HG02973 (cell line): ENCODE results near the gene PSMB10.
"Not testable (repeated sequence)": the region's sequence is repeated elsewhere in the genome, so short reads cannot be mapped to it uniquely, and the experiment has no call there.

ENCODE experiments used
- ATAC-seq: cut with Tn5 transposase; IDR thresholded peaks from one replicate; pipeline ENCODE4 v1.9.1; 2021; ENCODE audit warnings: moderate library complexity; ENCODE audit not compliant: unreplicated experiment

The PSMB10 gene

DNA sequence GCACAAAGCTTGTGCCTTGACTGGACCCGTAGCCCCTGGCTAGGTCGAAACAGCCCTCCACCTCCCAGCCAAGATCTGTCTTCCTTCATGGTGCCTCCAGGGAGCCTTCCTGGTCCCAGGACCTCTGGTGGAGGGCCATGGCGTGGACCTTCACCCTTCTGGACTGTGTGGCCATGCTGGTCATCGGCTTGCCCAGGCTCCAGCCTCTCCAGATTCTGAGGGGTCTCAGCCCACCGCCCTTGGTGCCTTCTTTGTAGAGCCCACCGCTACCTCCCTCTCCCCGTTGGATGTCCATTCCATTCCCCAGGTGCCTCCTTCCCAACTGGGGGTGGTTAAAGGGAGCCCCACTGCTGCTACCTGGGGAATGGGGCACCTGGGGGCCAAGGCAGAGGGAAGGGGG, 8.5 kb downstream of the PSMB10 start:
- no peak for ATAC-seq

DNA sequence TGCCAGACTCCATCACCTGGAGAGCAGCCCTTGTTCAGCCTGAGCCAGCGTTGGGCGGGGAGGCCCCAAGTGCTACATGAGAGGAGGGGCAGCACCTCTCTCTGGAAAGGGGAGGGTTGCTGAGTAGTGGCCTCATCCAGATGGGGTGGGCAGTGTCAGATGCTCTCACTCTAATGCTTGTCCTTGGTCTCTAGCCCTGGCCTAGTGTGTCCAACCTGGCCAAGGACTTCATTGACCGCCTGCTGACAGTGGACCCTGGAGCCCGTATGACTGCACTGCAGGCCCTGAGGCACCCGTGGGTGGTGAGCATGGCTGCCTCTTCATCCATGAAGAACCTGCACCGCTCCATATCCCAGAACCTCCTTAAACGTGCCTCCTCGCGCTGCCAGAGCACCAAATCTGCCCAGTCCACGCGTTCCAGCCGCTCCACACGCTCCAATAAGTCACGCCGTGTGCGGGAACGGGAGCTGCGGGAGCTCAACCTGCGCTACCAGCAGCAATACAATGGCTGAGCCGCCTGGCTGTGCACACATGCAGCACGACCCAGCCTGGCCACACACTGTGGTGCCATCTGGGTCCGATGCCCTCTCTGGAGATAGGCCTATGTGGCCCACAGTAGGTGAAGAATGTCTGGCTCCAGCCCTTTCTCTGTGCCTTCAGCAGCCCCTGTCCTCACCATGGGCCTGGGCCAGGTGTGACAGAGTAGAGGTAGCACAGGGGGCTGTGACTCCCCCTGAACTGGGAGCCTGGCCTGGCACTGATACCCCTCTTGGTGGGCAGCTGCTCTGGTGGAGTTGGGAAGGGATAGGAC, 9.3 kb downstream of the PSMB10 start:
- no peak for ATAC-seq

DNA sequence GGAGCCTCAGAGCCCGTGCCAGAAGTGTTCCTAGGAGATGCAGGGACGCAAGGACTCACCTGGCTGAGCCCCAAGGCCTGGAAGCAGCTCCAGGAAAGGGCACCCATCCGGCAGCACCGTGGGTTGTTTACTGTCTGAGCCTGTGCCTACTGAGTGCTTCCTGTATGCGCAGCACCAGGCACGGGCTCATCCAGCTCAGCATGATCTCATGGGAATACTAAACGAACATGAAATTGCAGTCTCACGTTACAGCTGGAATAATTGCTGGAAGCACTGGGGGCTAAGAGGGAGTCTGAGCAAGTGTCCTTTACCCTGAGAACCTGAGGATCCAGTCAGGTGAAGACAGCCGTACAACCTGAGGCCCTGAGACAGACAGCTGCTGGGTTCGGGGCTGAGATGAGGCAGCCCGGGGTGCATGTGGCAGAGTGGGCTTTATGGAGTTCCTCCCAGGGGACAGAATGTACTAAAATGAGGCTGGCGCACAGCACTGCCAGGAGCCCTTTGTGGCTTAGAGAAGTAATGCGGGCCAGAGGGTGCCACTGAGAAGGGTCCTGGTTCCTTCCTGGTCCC, 10.4 kb downstream of the PSMB10 start:
- ATAC-seq, result no peak

DNA sequence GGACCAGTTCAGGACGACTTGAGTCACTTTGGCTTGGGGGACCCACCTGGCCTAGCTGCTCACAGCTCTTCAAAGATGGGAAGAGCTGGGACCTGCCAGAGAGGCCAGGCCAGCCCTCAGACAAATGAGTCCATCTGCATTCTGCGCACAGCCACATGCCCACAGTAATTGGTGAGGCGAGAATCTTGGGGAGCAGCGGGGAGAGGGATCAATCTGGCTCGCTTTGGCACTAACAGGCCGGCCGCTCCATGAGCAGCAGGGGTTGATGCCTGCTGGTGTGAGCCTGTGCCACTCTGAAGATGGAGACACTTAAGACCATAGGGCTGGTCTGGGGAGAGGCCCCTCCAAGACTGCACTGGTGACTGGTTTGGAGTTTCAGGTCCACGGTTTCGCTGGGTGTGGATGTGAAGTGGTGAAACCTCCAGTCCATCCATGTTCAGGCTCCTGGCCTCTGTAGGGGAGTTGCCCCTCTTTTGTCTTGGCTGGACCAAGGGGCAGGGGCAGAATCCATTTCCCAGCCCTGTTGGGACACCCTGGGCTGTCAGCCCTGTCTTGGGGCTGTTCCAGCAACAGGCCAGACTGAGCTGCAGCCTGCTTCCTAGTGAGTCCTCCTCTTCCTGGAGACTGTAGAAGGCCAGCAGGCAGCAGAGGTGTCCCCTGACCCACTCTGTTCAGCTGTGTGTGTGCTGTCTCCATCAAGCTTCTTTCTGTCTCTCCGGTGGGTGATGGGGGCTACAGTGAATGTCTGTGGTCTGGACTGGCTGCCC, 12.3 kb downstream of the PSMB10 start:
- no peak for ATAC-seq

DNA sequence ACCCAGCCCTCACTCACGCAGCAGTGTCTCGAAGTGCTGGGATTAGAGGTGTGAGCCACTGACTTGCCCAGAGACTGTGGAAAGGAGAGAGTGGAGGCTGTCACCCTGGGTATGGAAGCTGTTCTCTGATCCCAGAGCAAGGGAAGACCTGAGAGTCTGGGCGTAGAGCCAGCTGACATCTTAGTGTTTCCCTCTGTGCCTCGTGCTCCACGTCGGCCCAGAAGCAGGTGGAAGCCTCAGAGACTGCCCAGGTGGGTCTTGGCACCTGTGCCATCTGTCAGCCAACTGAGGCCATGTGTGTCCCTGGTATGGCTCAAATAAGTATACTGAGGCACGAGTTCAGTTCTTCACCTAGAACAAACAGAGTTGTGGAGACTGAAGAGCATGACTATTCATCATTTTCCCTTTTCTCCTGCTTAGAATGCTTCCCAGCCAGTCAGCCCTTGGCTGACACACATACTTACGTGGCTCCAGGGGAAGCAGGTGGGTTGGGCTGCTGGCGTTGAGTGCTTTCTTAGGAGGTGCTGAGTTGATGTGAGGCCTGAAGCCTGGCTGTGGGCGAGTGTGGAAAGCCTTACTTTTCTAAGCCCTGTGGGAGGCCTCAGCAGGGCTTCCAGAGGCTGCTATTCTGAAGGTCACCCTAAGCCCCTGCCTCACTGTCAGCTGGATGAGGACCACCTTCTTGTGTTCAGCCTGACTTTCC, 13.1 kb downstream of the PSMB10 start:
- no peak for ATAC-seq

DNA sequence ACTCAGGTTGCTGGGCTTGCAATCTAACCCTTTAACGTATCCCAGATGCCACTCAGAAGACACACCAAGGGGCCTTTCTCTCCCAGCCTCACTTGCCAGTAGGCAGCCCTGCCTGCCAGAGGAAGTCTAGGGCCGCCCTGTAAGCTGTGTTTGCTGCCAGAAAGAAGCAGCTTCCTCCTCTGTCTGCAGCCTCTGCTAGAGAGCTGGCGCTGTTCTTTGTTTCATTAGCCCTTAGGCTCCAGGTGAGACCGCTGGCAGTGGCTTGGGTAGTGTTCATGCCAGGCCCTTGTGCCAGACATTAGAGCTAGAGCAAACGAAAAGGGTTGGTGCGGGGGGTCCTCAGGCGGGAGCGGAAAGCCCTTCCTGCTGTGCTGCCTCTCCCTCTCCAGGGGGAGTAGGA, 13.9 kb downstream of the PSMB10 start:
- no peak for ATAC-seq

DNA sequence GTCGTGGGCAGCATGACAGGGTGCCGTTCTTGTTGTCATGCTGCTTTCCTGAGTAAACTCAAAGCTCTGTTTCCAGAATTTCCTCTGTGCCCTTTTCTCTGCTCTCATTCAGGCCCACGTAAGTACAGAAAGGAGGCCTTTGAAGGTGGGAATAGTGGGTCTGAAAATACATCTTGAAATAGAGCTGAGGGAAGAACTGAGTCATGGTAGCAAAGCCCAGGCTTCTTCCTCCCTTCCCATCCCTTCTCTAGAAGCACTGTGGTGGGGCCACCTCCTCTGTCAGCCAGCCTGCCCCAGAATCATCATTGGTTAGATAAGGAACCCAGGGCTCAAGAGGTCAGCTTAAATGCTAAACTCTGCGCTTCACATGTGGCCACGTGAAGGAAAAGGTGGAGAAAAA, 14.4 kb downstream of the PSMB10 start:
- no peak for ATAC-seq

DNA sequence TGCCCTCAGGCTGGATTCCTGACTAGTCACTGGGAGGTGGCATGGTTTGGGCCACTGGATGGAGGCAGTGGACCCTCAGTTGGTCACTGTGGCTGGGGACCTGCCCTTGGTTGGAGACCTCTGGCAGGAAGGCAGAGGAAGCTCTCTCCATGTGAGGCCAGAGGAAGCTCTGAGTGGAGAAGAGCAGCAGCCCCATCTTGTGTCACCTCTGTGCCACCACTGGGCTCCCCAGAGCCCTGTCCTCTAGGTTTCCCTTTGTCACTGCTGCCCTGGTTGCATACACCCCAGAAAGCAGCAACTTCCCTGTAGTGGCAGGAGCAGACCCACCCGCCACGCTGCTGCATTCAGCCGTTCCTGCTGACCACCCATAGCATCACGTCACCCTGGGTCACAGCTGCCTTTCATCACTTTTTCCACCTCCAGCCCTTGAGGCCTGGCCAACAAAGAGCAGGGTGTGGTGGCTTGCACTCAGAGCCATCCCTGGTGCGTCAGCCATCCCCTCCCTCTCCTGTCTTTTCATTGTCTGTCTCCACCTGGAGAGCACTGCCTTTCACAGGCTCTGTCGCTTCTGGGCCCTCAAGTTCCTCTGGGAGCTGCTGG, 16.9 kb downstream of the PSMB10 start:
- no peak for ATAC-seq

DNA sequence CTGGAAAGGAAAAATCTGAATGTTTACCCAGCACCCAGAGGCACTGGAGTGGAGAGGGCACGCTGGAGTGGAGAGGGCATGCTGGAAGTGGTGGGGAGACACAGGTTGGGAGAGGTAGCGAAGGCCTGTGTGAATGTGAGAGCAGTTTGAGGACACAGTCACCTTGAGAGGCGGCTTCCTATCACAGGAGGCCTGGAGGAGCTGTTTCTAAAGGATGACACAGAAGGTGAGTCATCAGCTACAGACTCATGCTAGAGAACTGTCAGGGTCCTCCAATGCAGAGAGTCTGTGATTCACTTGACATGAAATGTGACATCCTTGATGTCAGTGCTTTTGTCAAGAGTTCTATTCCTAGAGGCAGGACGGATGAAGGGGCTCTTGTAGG, 18.8 kb downstream of the PSMB10 start:
- no peak for ATAC-seq

DNA sequence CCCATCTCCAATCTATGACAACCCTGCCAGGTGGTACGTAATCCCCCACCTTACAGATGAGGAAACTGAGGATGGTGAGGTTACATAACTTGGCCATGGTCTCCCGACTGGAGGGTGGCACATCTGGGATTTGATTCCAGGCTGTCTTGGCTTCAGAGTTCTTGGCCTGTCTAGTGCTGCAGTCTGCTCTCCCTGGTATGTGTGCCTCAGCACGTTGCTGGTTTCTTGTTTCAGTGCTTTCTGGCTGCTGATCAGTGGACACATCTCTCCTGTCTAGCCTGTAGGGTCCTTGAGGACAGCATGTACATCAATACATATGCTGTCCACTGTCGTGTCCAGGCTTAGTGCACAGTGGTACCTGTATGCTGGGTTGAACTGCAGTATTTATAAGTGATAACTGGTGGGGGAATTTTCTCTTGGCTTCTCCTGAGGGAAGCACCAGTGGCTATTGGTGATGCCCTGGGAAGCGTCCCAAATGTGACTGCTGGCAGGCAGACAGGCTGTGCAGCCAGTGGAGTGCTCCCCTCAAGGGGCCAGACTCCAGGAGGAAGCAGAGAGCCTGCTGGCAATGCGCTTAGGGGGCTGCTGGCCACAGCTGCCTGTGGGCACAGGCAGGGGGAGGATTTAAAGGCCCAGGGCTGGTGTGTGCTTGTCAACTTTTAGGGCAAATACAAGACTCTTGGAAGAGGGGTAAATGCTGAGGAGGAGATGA, 19.4 kb downstream of the PSMB10 start:
- no peak for ATAC-seq

DNA sequence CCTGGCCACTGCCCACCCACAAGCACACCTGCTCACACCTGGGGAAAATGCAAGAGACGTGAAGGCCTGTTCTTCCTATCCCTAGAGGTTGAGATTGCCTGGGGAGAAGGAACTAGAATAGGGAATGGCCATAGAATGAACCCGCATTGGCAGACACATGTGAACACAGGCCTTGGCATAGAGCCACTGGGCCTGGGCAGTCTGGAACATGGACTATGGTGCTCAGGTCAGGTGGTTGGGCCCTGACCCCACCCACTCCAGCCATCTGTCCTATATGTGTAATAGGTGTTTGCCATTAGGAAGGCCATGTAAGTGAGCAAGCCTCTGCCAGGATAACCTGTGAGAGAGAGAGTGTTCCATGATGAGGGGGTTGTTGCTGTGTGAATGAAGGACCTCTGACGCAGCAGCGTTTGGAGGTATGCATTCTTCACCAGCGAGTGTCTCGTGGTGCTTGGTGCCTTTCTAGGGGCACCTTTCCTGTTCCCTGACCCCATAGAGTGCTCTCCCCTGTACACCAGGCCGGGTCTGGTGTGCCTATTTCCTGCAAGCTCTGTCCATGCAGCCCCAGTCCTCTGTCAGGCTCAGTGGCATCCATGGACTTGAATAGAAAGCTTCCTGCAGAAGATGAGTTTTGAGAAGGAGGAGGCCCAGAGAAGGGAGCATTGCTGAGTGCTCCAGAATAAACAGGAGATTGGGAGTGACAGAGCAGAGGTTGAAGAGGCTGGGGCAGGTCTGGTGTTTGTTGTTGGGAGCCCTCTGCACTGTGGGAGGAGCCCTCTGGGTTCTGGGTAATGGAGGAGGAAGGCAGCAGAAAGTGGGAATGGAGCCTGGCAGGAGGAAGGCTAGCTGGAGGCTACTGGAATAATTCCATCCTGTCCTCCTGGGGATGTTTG, 20.6 kb downstream of the PSMB10 start:
- no peak for ATAC-seq

DNA sequence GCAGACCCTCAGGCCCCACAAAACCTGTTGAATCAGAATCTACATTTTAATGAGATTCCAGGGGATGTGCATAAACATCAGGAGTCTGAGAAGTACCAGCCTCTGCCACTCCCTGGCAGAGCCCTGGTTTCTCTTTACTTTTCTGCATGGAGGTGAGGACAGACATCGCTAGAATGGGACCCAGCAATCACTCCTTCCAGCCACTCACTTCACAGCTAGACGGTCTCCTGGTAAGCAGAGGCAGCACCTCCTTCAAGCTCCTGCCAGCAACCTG, 21.2 kb downstream of the PSMB10 start:
- not testable (repeated sequence) for ATAC-seq

DNA sequence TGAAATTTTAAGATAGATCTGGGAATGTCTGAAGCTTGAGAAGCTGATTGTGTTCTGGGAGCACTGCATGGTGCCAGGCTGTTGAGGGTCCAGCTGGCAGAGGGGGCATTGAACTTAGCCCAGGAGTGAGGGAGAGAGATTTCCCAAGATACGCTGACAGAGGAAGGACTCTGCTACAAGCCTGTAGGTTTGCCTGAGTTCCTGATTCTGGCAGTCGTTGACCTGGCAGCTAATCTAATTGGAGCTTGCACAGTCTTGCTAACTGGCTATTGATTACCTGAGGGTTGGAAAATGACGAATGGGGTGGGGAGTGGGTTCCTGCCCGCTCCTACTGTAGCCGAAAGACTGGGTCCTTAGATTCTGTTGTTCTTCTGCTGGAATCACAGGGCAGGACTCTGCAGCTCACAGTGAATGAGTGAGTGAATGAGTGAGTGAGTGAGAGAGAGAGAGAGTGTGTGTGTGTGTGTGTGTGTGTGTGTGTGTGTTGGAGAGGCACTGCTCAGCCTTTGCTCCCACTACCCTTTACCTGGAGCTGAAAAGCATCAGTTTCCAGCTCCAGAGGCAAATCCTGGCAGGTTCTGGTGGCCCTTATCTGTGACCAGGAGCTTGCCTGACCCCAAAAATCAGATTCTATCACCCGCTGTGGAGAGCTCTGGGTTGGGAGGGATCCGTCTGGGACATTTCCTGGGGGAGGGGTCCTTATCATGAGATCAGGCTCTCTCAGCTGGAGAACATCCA, 21.7 kb downstream of the PSMB10 start:
- no peak for ATAC-seq

DNA sequence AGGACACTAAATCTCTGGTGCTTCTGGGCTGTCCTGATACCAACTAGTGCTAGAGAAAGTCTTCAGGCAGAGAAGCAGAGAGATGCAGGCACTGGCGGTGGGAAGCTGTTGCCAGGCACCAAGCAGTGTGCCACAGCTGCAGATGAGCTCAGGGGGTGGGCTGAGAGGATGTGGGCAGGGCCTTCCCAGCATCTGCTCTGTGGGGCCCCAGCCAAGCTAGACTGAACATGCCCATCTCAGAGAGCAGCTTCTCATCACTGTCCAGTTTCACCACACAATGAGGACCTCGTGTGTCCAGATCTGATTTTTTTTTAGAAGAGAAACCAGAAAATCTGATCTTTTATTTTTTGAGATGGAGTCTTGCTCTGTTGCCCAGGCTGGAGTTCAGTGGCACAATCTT, 26.5 kb downstream of the PSMB10 start:
- no peak for ATAC-seq

DNA sequence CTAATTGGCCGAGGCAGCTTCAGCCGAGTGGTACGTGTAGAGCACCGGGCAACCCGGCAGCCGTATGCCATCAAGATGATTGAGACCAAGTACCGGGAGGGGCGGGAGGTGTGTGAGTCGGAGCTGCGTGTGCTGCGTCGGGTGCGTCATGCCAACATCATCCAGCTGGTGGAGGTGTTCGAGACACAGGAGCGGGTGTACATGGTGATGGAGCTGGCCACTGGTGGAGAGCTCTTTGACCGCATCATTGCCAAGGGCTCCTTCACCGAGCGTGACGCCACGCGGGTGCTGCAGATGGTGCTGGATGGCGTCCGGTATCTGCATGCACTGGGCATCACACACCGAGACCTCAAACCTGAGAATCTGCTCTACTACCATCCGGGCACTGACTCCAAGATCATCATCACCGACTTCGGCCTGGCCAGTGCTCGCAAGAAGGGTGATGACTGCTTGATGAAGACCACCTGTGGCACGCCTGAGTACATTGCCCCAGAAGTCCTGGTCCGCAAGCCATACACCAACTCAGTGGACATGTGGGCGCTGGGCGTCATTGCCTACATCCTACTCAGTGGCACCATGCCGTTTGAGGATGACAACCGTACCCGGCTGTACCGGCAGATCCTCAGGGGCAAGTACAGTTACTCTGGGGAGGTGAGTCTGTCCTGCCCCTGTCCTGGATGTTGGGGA, 27.5 kb downstream of the PSMB10 start:
- ATAC-seq, result no peak

DNA sequence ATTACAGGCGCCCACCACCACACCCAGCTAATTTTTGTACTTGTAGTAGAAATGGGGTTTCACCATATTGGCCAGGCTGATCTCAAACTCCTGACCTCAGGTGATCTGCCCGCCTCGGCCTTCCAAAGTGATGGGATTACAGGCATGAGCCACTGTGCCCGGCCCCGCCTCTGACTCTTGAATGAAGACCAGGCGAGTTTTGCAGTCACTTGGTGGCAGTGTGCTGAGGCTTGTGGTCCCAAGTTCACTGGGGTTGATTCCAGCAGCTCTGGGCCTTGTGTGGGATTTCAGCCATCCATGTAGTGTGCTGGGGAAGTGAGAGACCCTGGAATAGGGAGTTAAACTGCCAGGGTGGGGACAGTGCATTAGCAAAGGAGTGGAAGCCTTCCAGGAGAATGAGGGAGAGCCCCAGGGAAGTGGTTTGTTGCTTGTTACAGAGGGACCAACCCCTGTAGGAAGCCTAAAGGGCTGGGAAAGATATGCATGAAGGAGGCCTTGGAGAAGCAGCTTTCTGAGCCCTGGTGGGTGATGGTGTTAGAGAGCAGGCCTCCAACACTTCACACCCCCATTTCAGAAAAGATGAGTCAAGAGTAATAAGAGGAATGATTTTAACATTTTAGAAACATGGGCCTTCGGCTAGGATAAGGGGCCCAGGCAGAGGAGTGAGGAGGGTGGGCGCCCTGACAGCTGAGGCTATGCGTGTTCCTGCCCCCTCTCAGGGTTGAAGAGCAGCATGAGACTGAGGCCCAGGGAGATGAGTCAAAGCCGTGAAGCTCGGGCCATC, 29.1 kb downstream of the PSMB10 start:
- ATAC-seq, result no peak

DNA sequence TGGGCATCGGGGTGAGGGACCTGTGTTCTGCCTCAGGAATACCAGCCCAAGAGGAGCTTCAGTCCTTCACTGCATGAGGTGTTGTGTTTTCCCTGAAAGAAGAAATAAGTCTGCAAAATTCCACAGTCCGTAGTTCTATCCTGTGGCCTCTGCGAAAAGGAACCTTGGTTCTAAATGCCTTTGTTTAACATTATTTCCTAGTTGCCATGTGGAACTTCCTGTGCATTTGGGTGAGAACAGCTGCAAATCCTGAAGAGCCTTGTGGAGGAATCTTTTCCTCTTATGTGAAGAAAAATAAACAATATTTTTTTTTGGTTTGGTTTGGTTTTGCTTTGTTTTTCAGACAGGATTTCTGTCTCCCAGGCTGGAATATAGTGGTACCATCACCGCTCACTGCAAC, 33.8 kb downstream of the PSMB10 start:
- ATAC-seq, result no peak

DNA sequence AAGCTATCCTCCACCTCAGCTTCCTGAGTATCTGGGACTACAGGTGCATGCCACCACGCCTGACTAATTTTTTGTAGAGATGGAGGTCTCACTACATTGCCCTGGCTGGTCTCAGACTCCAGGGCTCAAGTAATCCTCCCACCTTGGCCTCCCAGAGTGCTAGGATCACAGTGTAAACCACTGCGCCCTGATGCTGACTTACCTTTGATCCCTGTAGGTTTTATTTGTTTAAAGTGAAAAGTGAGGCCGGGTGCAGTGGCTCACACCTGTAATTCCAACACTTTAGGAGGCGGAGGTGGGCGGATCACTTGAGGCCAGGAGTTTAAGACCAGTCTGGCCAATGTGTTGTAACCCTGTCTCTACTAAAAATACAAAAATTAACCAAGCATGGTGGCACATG, 34.9 kb downstream of the PSMB10 start:
- ATAC-seq, result no peak
